ENCODE results near the gene NXNL2.

NXNL2 gene

GRCh38 chr9:88534456-88535225 lies at the start of gene NXNL2:
Gene NXNL2 (plus strand): TSS chr9:88535178. CDS start chr9:88535435, 257 bp downstream.
- DNase-seq: no peak

- DNase-seq: no peak
Measured at GRCh38 chr9:88488166-88488565, 46.8 kb upstream of the NXNL2 start.

- no peak for DNase-seq
Measured at GRCh38 chr9:88494983-88495721, 39.8 kb upstream of the NXNL2 start.

GRCh38 chr9:88497224-88497623 lies 37.8 kb upstream of the NXNL2 start:
- no peak for DNase-seq

GRCh38 chr9:88498880-88499279 lies 36.1 kb upstream of the NXNL2 start:
- DNase-seq: no peak

GRCh38 chr9:88501086-88501485 lies 33.9 kb upstream of the NXNL2 start:
- no peak for DNase-seq

- no peak for DNase-seq
Measured at GRCh38 chr9:88502552-88503034, 32.4 kb upstream of the NXNL2 start.

- DNase-seq: no peak
Measured at GRCh38 chr9:88503081-88503844, 31.7 kb upstream of the NXNL2 start.

GRCh38 chr9:88503845-88504764 lies 30.9 kb upstream of the NXNL2 start:
- no peak for DNase-seq

- no peak for DNase-seq
Measured at GRCh38 chr9:88508326-88508725, 26.7 kb upstream of the NXNL2 start.

- no peak for DNase-seq
Measured at GRCh38 chr9:88511906-88512305, 23.1 kb upstream of the NXNL2 start.

GRCh38 chr9:88514247-88514646 lies 20.7 kb upstream of the NXNL2 start:
- no peak for DNase-seq

- DNase-seq: peak; percentile 57 to 61
Measured at GRCh38 chr9:88521308-88521707, 13.7 kb upstream of the NXNL2 start.

- no peak for DNase-seq
Measured at GRCh38 chr9:88522360-88522759, 12.6 kb upstream of the NXNL2 start.

- no peak for DNase-seq
Measured at GRCh38 chr9:88523056-88523455, 11.9 kb upstream of the NXNL2 start.

- no peak for DNase-seq
Measured at GRCh38 chr9:88524911-88525310, 10.1 kb upstream of the NXNL2 start.

- DNase-seq: no peak
Measured at GRCh38 chr9:88527618-88528017, 7.4 kb upstream of the NXNL2 start.

GRCh38 chr9:88528080-88528790 lies 6.7 kb upstream of the NXNL2 start:
- no peak for DNase-seq

- no peak for DNase-seq
Measured at GRCh38 chr9:88529496-88529895, 5.5 kb upstream of the NXNL2 start.

- no peak for DNase-seq
Measured at GRCh38 chr9:88530051-88530450, 4.9 kb upstream of the NXNL2 start.

- DNase-seq: no peak
Measured at GRCh38 chr9:88531920-88532698, 2.9 kb upstream of the NXNL2 start.
